HG03095 (cell line): ENCODE results near the gene SEL1L2.

Experiments used
- ATAC-seq: cut with Tn5 transposase; IDR thresholded peaks from one replicate; pipeline ENCODE4 v1.9.1; 2021; ENCODE audit warnings: moderate library complexity; ENCODE audit not compliant: unreplicated experiment

The SEL1L2 gene

DNA sequence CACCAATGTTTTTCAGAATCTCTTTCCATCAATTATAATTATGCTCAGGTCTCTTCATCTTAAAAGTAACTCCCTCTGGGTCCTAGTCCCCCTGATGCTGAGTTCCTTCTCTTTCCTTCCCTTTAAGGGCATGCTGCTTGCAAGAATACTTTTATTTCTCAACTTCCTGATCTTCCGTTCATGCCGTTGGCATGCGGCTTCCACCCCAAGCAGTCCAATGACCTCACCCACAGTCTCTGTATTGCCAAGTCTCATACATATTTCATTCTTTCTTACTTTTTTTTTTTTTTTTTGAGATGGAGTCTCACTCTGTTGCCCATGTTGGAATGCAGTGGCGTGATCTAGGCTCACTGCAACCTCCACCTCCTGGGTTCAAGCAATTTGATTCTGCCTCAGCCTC, 122.1 kb downstream of the SEL1L2 start:
- ATAC-seq: no peak

DNA sequence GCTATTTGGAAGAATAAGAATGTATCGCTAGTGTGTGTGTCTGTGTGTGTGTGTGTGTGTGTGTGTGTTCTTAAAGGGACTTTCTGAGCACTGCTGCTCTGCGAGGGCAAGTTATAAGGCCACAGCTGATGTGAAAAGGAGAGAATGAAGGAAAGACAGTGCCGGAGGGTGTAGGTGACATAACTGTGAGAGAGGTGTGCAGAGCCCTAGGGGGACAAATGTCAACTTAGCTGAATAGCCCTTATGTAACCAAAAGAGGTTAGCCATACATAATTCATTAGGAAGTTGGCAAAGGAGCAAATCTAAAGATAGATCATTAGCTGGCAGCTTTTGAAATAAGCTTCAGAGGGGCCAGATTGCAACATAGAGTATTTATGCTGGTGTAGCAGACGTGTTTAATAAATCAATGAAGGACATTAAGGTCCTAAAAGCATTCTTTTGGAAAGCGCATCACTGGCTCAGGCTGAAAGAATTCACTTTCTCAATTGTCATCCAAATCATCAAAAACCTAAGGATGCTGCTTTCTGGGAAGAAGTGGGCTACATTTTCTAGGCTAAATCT, 124.5 kb downstream of the SEL1L2 start:
- no peak for ATAC-seq

DNA sequence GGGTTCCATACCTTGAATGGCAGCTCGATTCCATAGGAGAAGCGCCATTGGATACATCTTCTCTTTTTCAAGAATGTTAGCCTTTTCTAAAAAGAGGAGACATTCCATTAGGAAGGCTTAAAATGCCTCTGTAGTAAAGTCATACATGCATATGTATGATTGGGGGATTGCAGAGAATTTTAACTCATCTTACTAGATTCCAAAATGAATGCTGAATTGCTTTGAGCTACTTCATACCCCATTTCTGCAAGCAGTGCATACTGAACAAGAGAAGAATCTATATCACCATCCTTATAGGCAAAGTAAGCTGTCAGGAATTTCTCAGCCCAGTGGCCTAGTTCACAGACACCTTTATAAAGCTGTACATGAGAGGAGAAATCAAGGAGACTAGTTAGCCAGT, 125.3 kb downstream of the SEL1L2 start:
- no peak for ATAC-seq

DNA sequence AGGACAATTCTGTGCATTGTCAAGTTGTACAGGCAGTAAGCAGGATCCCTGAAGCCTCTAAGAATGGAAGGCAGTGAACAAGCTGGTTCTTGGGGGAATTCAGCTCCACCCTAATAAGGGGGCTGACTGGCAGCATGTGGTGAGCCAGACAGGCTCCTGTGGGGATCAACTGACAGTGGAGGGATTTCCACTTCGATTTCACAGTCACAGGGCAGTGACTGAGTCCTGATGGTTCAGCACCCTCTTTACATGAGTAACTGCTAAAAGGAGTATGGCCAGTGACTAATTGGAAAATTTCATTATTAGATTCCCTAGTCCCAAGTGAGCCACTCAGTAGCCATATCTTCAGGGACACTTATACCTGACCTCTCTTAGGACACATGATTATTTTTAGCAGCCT, 127.2 kb downstream of the SEL1L2 start:
- ATAC-seq: no peak

DNA sequence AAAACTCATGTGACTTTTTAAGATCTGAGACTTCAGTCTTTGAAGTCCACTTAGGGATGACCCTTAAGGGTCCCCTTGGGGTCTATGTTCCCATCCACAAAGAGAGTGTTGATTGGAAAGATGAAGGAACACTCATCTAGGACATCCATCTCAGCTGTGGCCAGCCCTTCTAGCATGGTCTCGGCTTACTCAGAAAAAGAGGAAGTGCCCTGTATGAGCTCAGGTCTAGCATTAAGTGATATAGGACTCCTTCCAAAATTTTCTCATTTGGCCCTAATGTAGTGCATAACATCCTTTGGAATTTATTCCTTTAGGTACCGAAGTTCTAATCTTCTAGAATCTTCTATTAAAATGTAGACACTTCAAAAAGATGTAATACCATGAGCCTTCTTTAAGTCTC, 128.2 kb downstream of the SEL1L2 start:
- no peak for ATAC-seq

DNA sequence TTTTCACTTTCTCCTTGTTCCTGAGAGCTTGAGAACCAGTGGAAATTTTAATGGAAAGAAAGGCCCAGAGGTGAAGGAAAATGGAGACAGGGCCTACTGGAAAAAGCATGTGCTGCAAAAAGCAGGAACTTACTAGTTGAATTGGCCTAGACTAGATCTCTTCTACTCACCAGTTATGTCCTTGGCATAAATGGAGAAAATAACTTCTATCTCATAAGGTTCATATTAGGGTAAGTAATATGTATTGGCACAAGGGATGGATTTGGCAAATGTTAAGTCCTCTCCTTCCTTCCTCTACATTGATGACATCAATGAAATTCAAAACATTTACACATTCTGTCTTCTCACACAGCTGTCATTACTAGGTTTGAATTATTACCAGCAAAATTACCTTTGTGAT, 131.5 kb downstream of the SEL1L2 start:
- no peak for ATAC-seq

DNA sequence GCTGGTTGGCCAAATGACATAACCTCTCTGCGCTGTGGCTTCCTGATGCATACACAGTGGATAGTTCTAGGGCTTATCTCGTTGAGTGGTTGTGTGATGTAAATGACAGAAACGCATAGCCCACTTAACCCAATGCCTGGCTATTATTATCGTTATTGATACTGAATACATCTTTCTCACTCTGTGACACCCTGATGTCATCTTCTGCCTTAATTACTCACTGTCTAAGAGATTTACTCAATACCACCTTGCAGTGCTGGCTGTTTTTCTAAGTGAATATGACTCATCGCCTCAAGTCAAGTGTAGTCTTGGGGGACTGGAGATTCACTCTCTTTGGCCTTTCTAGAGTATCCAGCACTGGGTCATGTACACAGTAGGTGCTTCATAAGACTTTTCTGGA, 132.0 kb downstream of the SEL1L2 start:
- no peak for ATAC-seq

DNA sequence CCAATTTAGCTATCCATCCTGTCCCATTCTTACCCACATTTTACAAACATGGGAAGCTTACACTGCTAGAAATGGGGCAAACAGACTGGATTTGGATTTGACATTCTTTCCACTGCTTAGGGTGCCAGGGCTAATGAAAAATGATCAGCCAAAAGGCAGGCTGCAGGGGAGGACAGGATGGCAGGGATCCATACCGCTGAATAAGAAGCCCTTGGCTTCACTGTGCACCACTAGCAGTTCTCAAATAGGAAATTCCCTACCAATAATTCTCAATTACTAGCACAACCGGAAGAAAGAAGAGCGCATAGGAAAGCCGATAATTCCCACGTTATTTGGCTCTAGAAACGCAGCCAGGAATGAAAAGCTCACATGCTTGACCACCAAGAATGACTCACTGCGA, 132.5 kb downstream of the SEL1L2 start:
- no peak for ATAC-seq

DNA sequence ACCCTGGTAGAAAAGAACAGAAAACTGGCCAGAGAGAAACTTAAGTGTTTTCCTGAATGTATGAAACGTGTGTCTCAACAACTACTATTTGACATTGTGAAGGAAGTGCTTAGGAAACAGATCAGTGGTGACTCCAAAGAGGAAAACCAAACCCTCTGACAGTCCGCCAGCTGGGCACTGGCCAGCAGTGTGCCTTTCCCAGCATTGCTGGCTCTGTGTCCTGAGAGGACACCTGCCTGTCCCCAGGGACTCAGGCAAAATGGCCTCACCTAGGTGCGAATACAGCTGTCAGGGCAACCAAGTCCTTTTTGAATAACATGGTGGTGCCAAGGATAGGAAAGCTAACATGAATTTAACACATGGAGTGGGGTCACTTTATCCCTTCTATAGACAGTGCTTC, 133.1 kb downstream of the SEL1L2 start:
- ATAC-seq: no peak

DNA sequence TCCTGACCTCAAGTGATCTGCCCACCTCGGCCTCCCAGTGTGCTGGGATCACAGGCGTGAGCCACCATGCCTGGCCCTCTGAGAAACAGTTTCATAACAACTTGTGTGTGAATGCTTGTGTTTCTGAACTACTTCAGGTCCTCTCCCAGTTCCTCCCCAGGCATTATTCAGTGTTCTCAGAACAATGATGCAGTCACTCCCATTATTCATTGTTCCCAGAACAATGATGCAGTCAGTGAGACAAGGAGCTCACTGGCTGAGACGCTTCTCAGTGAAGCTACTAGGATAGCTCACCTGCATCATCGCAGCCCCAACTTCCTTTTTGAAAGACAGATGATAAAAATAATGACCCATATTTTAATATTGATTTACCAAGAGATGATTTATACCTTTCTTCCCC, 134.1 kb downstream of the SEL1L2 start:
- no peak for ATAC-seq

DNA sequence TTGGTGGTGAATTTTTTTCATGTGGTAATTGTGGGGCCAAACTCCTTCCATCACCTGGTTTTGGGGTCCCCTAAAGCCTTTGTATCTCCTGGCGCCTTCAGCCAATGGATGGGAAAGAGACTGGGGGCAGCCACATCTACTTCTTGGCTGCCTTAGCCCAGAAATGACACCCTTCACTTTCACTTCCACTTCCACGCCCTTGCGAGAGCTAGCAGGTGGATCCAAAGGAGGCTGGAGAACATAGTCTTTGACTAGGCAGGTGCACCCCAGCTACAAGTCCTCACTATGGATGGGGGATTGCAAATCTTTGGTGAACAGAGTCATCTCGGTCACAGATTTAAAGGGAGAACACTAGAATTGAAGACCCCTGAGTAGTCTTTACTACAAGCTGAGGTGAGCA, 134.8 kb downstream of the SEL1L2 start:
- ATAC-seq: no peak

DNA sequence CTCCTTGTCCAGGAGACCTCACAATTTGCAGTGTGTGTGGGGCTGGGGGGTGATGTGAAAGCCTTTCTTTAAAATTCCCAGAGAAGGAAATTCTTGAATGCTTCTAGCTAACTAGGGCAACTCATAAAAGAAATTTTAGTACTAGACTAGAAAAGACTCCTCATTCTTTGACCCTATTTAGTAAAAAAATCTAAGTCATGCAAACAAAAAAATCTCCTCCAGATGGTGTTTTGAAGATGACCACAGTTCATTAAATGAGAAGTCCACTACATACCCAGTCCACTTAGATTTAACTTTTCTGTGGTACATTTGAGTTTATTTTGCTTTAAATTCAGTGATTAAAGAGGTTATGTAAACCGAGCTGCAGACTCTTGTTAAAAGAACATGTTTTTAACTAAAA, 138.1 kb downstream of the SEL1L2 start:
- no peak for ATAC-seq

DNA sequence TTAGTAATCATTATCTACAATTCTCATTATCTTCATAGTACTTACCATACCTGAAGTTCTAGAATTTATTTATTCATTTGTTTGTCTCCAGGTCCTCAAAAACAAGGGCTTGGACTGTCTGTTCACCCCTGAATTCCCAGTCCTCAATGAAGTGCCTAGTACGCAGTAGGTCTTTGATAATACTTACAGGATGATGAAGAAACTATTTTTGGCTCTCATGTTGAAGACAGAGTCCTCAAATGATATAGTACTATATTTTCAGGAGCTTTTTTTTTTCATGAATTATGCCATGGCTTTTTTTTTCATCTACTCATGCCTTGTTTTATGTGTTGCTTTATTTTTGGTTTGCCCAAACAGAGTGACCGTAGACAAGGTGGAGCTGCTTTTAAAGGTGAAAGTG, 139.1 kb downstream of the SEL1L2 start:
- ATAC-seq: no peak

DNA sequence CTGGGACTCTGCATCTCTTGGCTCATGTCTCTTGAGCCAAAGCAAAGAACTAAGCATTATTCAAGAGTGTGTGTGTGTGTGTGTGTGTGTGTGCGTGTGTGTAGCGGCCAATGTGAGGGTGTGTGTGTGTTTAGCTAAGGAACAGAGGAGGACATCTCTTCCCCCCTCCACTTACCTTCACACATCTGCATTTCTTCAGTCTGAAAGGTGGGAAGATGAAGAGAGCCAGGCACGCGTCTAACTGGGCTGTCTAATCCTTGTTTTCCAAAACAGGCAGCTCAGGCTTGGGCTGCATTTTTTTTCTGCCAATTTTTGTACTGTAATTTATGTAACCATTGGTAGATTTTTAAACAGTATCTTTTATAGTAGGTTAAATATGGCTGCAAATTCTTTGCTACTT, 146.1 kb downstream of the SEL1L2 start:
- ATAC-seq: no peak

DNA sequence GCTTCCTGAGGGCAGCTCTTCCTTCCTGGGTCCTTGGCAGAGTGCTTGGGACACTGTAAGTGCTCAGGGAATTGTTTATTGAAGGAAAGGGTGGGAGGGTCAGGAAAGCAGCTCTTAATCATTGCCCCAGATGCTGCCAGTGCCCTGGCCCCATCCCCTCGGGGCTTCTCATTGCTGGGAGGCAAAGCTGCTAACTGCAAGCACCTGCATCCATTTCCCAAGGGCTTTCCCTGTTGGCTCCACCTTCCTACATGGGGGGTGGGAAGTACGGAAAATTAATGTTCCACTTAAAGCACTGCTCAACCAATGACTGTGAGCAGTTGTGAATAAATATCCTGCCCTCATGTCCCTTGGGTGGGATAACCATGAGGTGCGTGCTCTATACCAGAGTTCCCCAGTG, 149.2 kb downstream of the SEL1L2 start:
- ATAC-seq: no peak

DNA sequence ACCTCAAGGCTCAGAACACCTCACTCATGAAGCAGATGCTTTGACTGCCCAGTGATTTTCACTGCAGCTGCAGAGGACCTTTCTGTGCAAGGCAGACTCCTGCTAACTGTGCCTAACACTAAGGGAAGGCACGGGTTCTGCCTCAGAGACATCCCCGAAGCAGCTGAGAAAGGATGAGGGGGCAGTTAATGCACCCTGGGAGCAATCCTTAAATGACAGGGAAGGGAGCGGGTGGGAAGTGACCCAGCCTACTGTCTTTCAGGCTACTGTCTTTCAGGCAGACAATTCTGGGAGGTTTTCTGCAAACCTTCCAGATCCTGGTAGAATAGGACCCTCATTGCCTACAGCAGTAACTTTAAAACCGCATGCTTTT, 150.3 kb downstream of the SEL1L2 start:
- no peak for ATAC-seq

DNA sequence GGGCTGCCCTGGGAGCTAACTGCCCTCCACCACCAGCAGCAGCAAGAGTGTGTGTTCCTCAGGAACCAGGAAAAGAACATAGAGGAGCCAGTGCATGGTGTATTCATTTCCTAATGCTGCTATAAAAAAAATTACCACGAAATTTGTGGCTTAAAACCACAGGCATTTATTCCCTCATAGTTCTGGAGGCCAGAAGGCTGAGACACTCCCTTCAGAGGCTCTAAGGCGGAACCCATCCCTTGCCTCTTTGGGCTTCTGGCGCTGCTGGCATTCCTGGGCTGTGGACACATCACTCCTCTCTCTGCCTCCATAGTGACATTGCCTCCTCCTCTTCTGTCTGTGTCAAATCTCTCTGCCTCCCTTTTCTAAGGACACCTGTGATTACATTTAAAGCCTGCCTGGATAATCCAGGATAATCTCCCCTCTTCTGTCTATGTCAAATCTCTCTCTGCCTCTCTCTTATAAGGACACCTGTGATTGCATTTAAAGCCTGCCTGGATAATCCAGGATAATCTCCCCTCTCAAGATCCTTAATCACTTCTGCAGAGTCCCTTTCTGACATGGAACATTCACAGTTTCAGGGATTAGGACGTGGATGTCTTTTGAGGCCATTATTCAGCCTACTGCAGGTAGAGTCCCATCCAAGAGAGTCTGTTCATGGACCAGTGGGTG, 150.9 kb downstream of the SEL1L2 start:
- no peak for ATAC-seq

DNA sequence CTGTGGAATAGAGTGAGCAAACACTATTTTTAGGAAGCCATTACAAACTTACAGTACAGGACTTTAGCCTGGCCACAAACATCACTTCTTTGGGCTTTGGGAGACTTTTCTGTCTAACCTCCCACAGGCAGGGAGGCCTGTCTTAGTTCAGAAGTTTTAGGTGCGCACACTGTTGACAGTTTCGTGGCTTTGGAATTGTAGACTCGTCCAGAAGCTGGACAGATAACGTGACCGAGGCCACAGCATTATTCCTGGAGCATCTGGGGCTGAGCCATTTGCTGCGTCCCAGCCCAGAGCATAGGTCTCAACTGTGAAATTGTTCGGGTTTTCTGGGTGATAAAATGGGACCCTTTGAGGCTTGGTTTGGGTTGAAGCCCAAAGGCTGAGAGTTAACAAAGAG, 151.8 kb downstream of the SEL1L2 start:
- no peak for ATAC-seq

DNA sequence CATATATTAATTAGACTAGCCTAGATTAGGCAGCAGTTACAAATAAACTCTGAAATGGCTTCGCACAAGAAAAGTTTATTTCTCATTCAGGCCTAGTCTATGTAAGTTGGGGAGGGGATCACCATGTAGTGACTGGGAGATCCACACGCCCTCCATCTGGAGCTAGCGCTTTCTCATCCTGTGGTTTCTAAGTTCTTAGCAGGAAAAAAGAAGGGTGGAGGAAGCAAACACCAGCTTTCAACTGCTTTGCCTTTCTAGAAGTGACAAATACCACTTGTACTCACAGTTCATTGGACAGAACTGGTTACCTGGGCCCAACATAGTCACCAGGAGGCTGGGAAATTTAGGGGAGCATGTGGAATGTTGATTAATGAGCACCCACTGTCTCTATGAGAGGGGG, 158.9 kb downstream of the SEL1L2 start:
- ATAC-seq: no peak

DNA sequence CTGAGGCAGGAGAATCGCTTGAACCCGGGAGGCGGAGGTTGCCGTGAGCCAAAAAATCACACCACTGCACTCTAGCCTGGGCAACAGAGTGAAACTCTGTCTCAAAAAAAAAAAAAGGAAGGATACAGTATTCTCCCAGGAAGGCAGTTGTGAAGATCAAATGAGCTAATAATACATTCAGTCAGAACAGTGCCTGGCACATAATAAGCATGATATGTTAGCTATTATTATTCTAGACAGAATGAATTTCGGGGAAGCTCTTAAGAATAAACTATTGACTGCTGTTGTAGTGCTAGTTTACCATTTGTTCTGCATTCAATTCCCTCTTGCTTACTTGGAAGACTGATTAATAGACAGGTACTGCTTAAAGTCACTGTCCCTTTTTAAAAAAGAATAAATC, 164.9 kb downstream of the SEL1L2 start:
- no peak for ATAC-seq

DNA sequence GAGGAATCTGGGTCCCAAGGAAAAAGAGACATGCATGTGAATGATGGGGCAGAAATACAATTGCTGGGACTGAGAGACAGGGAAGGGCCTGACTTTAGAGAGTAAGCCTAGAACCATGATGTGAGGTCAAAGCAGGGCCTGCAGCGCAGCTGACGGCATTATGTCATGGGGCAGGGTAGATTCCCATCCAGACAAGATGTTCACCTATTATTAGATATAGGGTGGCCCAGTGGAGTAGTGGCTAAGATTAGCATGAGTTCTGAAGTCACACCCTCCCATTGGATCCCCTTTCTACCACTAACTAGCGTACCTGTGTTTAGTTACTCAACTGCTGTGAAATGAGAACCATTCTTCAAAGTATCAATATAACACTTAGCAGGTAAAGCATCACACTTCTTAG, 166.0 kb downstream of the SEL1L2 start:
- no peak for ATAC-seq

DNA sequence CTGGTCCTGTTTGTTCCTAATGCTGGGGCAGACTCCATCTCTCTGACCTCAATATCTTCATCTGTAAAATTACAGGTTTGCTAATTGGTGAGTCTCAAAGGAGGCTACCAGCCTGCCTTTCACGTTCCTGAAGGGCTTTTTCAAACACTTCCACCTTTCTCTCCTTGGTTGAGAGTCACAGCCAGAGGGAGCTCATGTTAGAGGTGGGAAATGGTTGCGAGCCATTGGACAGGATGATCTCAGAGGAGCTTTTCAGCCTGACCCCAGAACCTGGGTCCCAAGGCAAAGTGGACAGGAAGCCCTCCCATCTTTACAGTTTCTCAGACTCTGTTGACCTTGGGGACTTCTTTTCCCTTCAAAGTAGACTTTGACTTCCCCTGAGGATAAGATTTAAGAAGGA, 168.0 kb downstream of the SEL1L2 start:
- ATAC-seq: no peak

DNA sequence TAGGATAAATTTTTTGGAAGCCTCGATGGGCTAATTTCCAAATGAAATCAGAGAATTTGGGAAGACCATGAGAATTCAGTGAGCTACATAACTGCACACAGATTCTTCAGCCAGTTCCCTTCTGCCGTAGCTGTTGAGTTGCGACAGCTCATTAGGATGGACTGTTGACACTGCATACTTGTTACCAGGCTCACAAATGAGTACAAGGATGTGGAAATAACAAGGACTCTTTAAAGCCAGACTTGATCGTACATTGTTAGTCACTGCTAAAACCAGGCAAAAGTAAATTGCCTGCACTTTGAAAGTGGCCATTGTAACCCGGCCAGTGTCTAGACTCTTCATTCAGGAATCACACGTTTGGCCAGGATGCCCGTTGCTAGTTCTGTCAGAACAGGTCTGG, 168.5 kb downstream of the SEL1L2 start:
- ATAC-seq: no peak
